Measurements from ENCODE around the gene LPP. TPM values are rescaled to one million over a fixed set of nuclear protein-coding genes. Genes with fewer than 3 reads are reported as not detected.
A peak's percentile ranks its signal among the peaks of the same experiment; 100 is the strongest.

The LPP gene
- total and polyA plus RNA-seq, 5 donors: 14.5 to 205 (median 159) TPM

GRCh38 chr3:188826574-188826973 is 672.6 kb downstream of the LPP start:
- WGBS: 88% methylated on average over 1 of the region's 1 CpG
- ATAC-seq (no peak), DNase-seq (no peak)
- Histone ChIP-seq H3K4me3 (ENCODE audit: low read length) (no peak overlapping the region), H3K27ac (ENCODE audit: low read length) (no peak overlapping the region), H3K27me3 (ENCODE audit: control insufficient read depth, insufficient read depth) (no peaks in the 10 kb centered on the region), H3K4me1 (ENCODE audit: control insufficient read depth, insufficient read depth, low read length) (peaks cover 3% of the 10 kb centered on the region), H3K9me3 (ENCODE audit: control insufficient read depth, low read length) (no peaks in the 10 kb centered on the region)
- intact Hi-C loops (cut with DNase I): no loop called here

GRCh38 chr3:188827103-188827502 is 673.1 kb downstream of the LPP start:
- ATAC-seq: no peak
- intact Hi-C loops (cut with DNase I): no loop called here
- 84% methylated on average over 1 of the region's 1 CpG for WGBS

GRCh38 chr3:188827576-188827975 is 673.6 kb downstream of the LPP start:
- no peak overlapping the region for H3K4me3 ChIP-seq (ENCODE audit: low read length)
- intact Hi-C loops (cut with DNase I): no loop called here
- no peaks in the 10 kb centered on the region for H3K9me3 ChIP-seq (ENCODE audit: control insufficient read depth, low read length)
- 45% methylated on average over 3 of the region's 3 CpGs for WGBS
- no peak overlapping the region for H3K27ac ChIP-seq (ENCODE audit: low read length)
- H3K27me3 ChIP-seq (ENCODE audit: control insufficient read depth, insufficient read depth): no peaks in the 10 kb centered on the region
- peaks cover 1% of the 10 kb centered on the region for H3K4me1 ChIP-seq (ENCODE audit: control insufficient read depth, insufficient read depth, low read length)
- ATAC-seq (no peak), DNase-seq (no peak)

More at GRCh38 chr3:188827103-188827502, 673.1 kb downstream of the LPP start:
- no peak overlapping the region for H3K4me3 ChIP-seq (ENCODE audit: low read length)
- DNase-seq: no peak
- H3K4me1 ChIP-seq (ENCODE audit: control insufficient read depth, insufficient read depth, low read length): peaks cover under 1% of the 10 kb centered on the region
- no peak overlapping the region for H3K27ac ChIP-seq (ENCODE audit: low read length)
- H3K27me3 ChIP-seq (ENCODE audit: control insufficient read depth, insufficient read depth): no peaks in the 10 kb centered on the region
- H3K9me3 ChIP-seq (ENCODE audit: control insufficient read depth, low read length): no peaks in the 10 kb centered on the region

GRCh38 chr3:188829130-188829529 is 675.2 kb downstream of the LPP start:
- intact Hi-C loops (cut with DNase I): no loop called here
- DNase-seq (no peak), ATAC-seq (no peak)
- Histone ChIP-seq H3K4me3 (ENCODE audit: low read length) (no peak overlapping the region), H3K4me1 (ENCODE audit: control insufficient read depth, insufficient read depth, low read length) (peaks cover 8% of the 10 kb centered on the region), H3K27me3 (ENCODE audit: control insufficient read depth, insufficient read depth) (no peaks in the 10 kb centered on the region), H3K27ac (ENCODE audit: low read length) (no peak overlapping the region), H3K9me3 (ENCODE audit: control insufficient read depth, low read length) (no peaks in the 10 kb centered on the region)
- WGBS: 83% methylated on average over 6 of the region's 6 CpGs

- DNase-seq: no peak
- WGBS: 74% methylated on average over 3 of the region's 3 CpGs
- Histone ChIP-seq H3K4me1 (ENCODE audit: control insufficient read depth, insufficient read depth, low read length) (peaks cover 8% of the 10 kb centered on the region), H3K9me3 (ENCODE audit: control insufficient read depth, low read length) (no peaks in the 10 kb centered on the region), H3K27ac (ENCODE audit: low read length) (no peak overlapping the region), H3K27me3 (ENCODE audit: control insufficient read depth, insufficient read depth) (no peaks in the 10 kb centered on the region), H3K4me3 (ENCODE audit: low read length) (no peak overlapping the region)
- no peak for ATAC-seq
- intact Hi-C loops (cut with DNase I): no loop called here
Measured at GRCh38 chr3:188829576-188829975, 675.6 kb downstream of the LPP start.

GRCh38 chr3:188830893-188831292 is 676.9 kb downstream of the LPP start:
- peaks cover 8% of the 10 kb centered on the region for H3K4me1 ChIP-seq (ENCODE audit: control insufficient read depth, insufficient read depth, low read length)
- intact Hi-C loops (cut with DNase I): no loop called here
- ATAC-seq: peak in 1 of 2 donors; percentile 50
- no peaks in the 10 kb centered on the region for H3K27me3 ChIP-seq (ENCODE audit: control insufficient read depth, insufficient read depth)
- no peak overlapping the region for H3K27ac ChIP-seq (ENCODE audit: low read length)
- WGBS: 93% methylated on average over 2 of the region's 2 CpGs
- no peak for DNase-seq
- no peaks in the 10 kb centered on the region for H3K9me3 ChIP-seq (ENCODE audit: control insufficient read depth, low read length)
- H3K4me3 ChIP-seq (ENCODE audit: low read length): no peak overlapping the region

GRCh38 chr3:188832146-188832545 is 678.2 kb downstream of the LPP start:
- Histone ChIP-seq H3K4me1 (ENCODE audit: control insufficient read depth, insufficient read depth, low read length) (peaks cover 8% of the 10 kb centered on the region), H3K4me3 (ENCODE audit: low read length) (no peak overlapping the region), H3K9me3 (ENCODE audit: control insufficient read depth, low read length) (no peaks in the 10 kb centered on the region), H3K27me3 (ENCODE audit: control insufficient read depth, insufficient read depth) (no peaks in the 10 kb centered on the region), H3K27ac (ENCODE audit: low read length) (no peak overlapping the region)
- WGBS: 94% methylated on average over 3 of the region's 3 CpGs
- intact Hi-C loops (cut with DNase I): no loop called here
- ATAC-seq (no peak), DNase-seq (no peak)

- ATAC-seq (peak; percentile 15 to 33), DNase-seq (no peak)
- intact Hi-C loops (cut with DNase I): no loop called here
- Histone ChIP-seq H3K27ac (ENCODE audit: low read length) (peak overlapping the region; percentile 38), H3K9me3 (ENCODE audit: control insufficient read depth, low read length) (no peaks in the 10 kb centered on the region), H3K4me3 (ENCODE audit: low read length) (no peak overlapping the region), H3K27me3 (ENCODE audit: control insufficient read depth, insufficient read depth) (no peaks in the 10 kb centered on the region), H3K4me1 (ENCODE audit: control insufficient read depth, insufficient read depth, low read length) (peaks cover 8% of the 10 kb centered on the region)
- 58% methylated on average over 5 of the region's 5 CpGs for WGBS
Measured at GRCh38 chr3:188832961-188833721, 679.2 kb downstream of the LPP start.

- no peak overlapping the region for H3K4me3 ChIP-seq (ENCODE audit: low read length)
- H3K9me3 ChIP-seq (ENCODE audit: control insufficient read depth, low read length): no peaks in the 10 kb centered on the region
- intact Hi-C loops (cut with DNase I): no loop called here
- H3K27me3 ChIP-seq (ENCODE audit: control insufficient read depth, insufficient read depth): no peaks in the 10 kb centered on the region
- H3K4me1 ChIP-seq (ENCODE audit: control insufficient read depth, insufficient read depth, low read length): peaks cover 8% of the 10 kb centered on the region
- ATAC-seq (no peak), DNase-seq (no peak)
- 93% methylated on average over 3 of the region's 3 CpGs for WGBS
- no peak overlapping the region for H3K27ac ChIP-seq (ENCODE audit: low read length)
Measured at GRCh38 chr3:188834349-188834748, 680.4 kb downstream of the LPP start.

GRCh38 chr3:188839187-188839695 is 685.3 kb downstream of the LPP start:
- 95% methylated on average over 8 of the region's 8 CpGs for WGBS
- Histone ChIP-seq H3K27me3 (ENCODE audit: control insufficient read depth, insufficient read depth) (no peaks in the 10 kb centered on the region), H3K27ac (ENCODE audit: low read length) (no peak overlapping the region), H3K9me3 (ENCODE audit: control insufficient read depth, low read length) (no peaks in the 10 kb centered on the region), H3K4me3 (ENCODE audit: low read length) (no peak overlapping the region), H3K4me1 (ENCODE audit: control insufficient read depth, insufficient read depth, low read length) (no peaks in the 10 kb centered on the region)
- intact Hi-C loops (cut with DNase I): no loop called here
- DNase-seq (no peak), ATAC-seq (no peak)

GRCh38 chr3:188840290-188840689 is 686.3 kb downstream of the LPP start:
- WGBS: 92% methylated on average over 1 of the region's 1 CpG
- H3K9me3 ChIP-seq (ENCODE audit: control insufficient read depth, low read length): no peaks in the 10 kb centered on the region
- DNase-seq: no peak
- no peaks in the 10 kb centered on the region for H3K27me3 ChIP-seq (ENCODE audit: control insufficient read depth, insufficient read depth)
- no peak overlapping the region for H3K4me3 ChIP-seq (ENCODE audit: low read length)
- no peak overlapping the region for H3K27ac ChIP-seq (ENCODE audit: low read length)
- ATAC-seq: no peak
- no peaks in the 10 kb centered on the region for H3K4me1 ChIP-seq (ENCODE audit: control insufficient read depth, insufficient read depth, low read length)
- intact Hi-C loops (cut with DNase I): no loop called here
